Upper lobe of left lung (tissue), 4 donors: ENCODE data around the gene ESRRG.

Experiments
- POLR2A ChIP-seq, 4 donors: fragments of 450-650 bp; IDR thresholded peaks; one replicate each; pipeline ENCODE4 v1.5.1; 2016 to 2017; ENCODE audit warnings: antibody characterized with exemption in 4 of 4, mild to moderate bottlenecking in 2 of 4
- POLR2AphosphoS5 ChIP-seq, 2 donors: sonication (generic); formaldehyde crosslinking; IDR thresholded peaks; one replicate each; pipeline ENCODE4 v1.5.1; 2017; ENCODE audit warnings: antibody characterized with exemption in 2 of 2
- TF ChIP-seq, protein P1 (sequence below), 6 experiments: fragments of 450-650 bp in 4 of 6; fragments of 200-600 bp in 2 of 6; sonication (generic) in 2 of 6; IDR thresholded peaks; one replicate each; pipeline ENCODE4 v1.5.1; 2016 to 2019; ENCODE audit warnings: antibody characterized with exemption in 6 of 6

- TF ChIP-seq, protein P1, sequence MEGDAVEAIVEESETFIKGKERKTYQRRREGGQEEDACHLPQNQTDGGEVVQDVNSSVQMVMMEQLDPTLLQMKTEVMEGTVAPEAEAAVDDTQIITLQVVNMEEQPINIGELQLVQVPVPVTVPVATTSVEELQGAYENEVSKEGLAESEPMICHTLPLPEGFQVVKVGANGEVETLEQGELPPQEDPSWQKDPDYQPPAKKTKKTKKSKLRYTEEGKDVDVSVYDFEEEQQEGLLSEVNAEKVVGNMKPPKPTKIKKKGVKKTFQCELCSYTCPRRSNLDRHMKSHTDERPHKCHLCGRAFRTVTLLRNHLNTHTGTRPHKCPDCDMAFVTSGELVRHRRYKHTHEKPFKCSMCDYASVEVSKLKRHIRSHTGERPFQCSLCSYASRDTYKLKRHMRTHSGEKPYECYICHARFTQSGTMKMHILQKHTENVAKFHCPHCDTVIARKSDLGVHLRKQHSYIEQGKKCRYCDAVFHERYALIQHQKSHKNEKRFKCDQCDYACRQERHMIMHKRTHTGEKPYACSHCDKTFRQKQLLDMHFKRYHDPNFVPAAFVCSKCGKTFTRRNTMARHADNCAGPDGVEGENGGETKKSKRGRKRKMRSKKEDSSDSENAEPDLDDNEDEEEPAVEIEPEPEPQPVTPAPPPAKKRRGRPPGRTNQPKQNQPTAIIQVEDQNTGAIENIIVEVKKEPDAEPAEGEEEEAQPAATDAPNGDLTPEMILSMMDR (IDR thresholded peaks at IDR 0.05) = no peak
- TF ChIP-seq POLR2AphosphoS5 (IDR thresholded peaks at IDR 0.05) (no peak), POLR2A (IDR thresholded peaks at IDR 0.05) (no peak)
Measured at GRCh38 chr1:216464489-216464888, 258.7 kb downstream of the ESRRG start.
